Skeletal muscle tissue (tissue), 4 donors: ENCODE measurements around the gene PCDHGA5. TPM values are rescaled to one million over a fixed set of nuclear protein-coding genes. Genes with fewer than 3 reads are reported as not detected.
"Not testable (repeated sequence)": the region's sequence is repeated elsewhere in the genome, so short reads cannot be mapped to it uniquely, and the experiment has no call there.

ENCODE experiments used
- H3K27ac ChIP-seq: one replicate; pipeline ENCODE4 v1.7.0; 2013; ENCODE audit warnings: mild to moderate bottlenecking, low read depth, low read length, inconsistent platforms
- H3K27me3 ChIP-seq, 3 donors: one replicate each; pipeline ENCODE4 v1.7.0; 2013; ENCODE audit warnings: low read length in 3 of 3; ENCODE audit not compliant: control insufficient read depth in 3 of 3, insufficient read depth in 3 of 3
- H3K36me3 ChIP-seq, 3 donors: one replicate each; pipeline ENCODE4 v1.7.0; 2013; ENCODE audit warnings: low read length in 3 of 3; ENCODE audit not compliant: control insufficient read depth in 3 of 3, insufficient read depth in 3 of 3
- H3K4me1 ChIP-seq, 3 donors: one replicate each; pipeline ENCODE4 v1.7.0; 2013; ENCODE audit warnings: low read length in 3 of 3, mild to moderate bottlenecking in 3 of 3; ENCODE audit not compliant: control insufficient read depth in 3 of 3, insufficient read depth in 3 of 3
- H3K4me3 ChIP-seq, 3 donors: one replicate each; pipeline ENCODE4 v1.7.0; 2013; ENCODE audit warnings: low read length in 3 of 3
- H3K9ac ChIP-seq, 3 donors: one replicate each; pipeline ENCODE4 v1.7.0; 2013; ENCODE audit warnings: low read length in 3 of 3, mild to moderate bottlenecking in 3 of 3, moderate library complexity in 2 of 3, low read depth in 1 of 3
- H3K9me3 ChIP-seq, 3 donors: one replicate each; pipeline ENCODE4 v1.7.0; 2013; ENCODE audit warnings: low read length in 3 of 3; ENCODE audit not compliant: control insufficient read depth in 3 of 3
- total RNA-seq: library from RNA; depleted of rRNA; stranded (reverse); fragments of >200 nt; gene quantifications from one replicate; pipeline ENCODE4 v1.2.3, GENCODE V29; 2014
- donor health status: Osteomylitis.

The PCDHGA5 gene
- total RNA-seq, 1 donor from 2014 or later = 2.1 TPM

DNA sequence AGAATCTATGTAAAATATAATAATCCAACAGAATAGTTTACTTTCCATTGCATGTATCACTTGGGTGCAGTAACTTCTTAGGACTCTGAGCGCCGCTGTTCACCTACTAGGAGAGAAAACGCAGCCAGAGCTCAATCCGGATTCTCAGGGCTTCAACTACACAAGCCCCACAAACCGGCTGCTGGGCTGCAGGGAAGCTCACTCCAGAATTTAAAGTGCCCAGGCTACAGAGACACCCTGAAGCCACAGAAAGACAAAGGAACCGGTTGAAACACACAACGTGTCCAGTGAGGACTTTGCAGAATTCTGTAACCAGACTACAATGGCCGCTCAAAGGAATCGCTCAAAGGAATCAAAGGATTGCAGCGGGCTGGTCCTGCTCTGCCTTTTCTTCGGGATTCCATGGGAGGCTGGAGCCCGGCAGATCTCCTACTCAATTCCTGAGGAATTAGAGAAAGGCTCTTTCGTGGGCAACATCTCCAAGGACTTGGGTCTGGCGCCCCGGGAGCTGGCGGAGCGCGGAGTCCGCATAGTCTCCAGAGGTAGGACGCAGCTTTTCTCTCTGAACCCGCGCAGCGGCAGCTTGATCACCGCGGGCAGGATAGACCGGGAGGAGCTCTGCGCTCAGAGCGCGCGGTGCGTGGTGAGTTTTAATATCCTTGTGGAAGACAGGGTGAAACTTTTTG, 49.0 kb downstream of the PCDHGA5 start, which contains the start of gene PCDHGA10:
Gene PCDHGA10 (plus strand): TSS at position 134 of the 686 bp plus-strand sequence. CDS start 189 bp downstream, at position 323.
- peaks cover 0 to 7% (median 6%) of the 10 kb centered on the region in 3 donors for H3K27me3 ChIP-seq
- peaks cover 10 to 25% (median 16%) of the 10 kb centered on the region in 3 donors for H3K9me3 ChIP-seq
- no peak within 1 kb of the TSS for H3K27ac ChIP-seq
- peak within 1 kb of the TSS; percentile 36 to 83 (median 43) for H3K9ac ChIP-seq
- peaks cover 0 to 13% (median 6%) of the 10 kb centered on the region in 3 donors for H3K4me1 ChIP-seq
- peaks cover 2 to 20% (median 4%) of the 10 kb centered on the region in 3 donors for H3K36me3 ChIP-seq
- peak within 1 kb of the TSS; percentile 67 to 73 (median 70) for H3K4me3 ChIP-seq

GRCh38 chr5:141413540-141414069, 49.6 kb downstream of the PCDHGA5 start:
- peaks cover 2 to 22% (median 4%) of the 10 kb centered on the region in 3 donors for H3K36me3 ChIP-seq
- H3K27me3 ChIP-seq = peaks cover 0 to 7% (median 6%) of the 10 kb centered on the region in 3 donors
- H3K9ac ChIP-seq = peak overlapping the region in 2 of 3 donors; percentile 25 to 43
- no peak overlapping the region for H3K27ac ChIP-seq
- H3K4me3 ChIP-seq = peak overlapping the region; percentile 55 to 70 (median 67)
- H3K9me3 ChIP-seq = peaks cover 14 to 28% (median 20%) of the 10 kb centered on the region in 3 donors
- peaks cover 0 to 19% (median 8%) of the 10 kb centered on the region in 3 donors for H3K4me1 ChIP-seq

- peak overlapping the region in 2 of 3 donors; percentile 49 to 67 for H3K4me3 ChIP-seq
- not testable (repeated sequence) for H3K27me3 ChIP-seq, H3K9ac ChIP-seq, H3K27ac ChIP-seq
- peaks cover 0 to 23% (median 16%) of the 10 kb centered on the region in 3 donors for H3K4me1 ChIP-seq
- H3K9me3 ChIP-seq = peaks cover 19 to 27% (median 21%) of the 10 kb centered on the region in 3 donors
- peaks cover 4 to 24% (median 5%) of the 10 kb centered on the region in 3 donors for H3K36me3 ChIP-seq
These were observed 50.7 kb downstream of the PCDHGA5 start for GRCh38 chr5:141414548-141415274.

DNA sequence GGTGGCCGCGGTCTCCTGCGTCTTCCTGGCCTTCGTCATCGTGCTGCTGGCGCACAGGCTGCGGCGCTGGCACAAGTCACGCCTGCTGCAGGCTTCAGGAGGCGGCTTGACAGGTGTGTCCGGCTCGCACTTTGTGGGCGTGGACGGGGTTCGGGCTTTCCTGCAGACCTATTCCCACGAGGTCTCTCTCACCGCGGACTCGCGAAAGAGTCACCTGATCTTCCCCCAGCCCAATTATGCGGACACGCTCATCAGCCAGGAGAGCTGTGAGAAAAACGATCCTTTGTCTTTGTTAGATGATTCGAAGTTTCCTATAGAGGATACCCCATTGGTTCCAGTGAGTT, 51.3 kb downstream of the PCDHGA5 start:
- Histone ChIP-seq H3K4me1 (peaks cover 0 to 26% (median 15%) of the 10 kb centered on the region in 3 donors), H3K9me3 (peaks cover 21 to 24% (median 21%) of the 10 kb centered on the region in 3 donors), H3K36me3 (peaks cover under 1 to 19% (median 7%) of the 10 kb centered on the region in 3 donors)
- H3K27ac ChIP-seq, H3K27me3 ChIP-seq, H3K4me3 ChIP-seq, H3K9ac ChIP-seq: not testable (repeated sequence)

Other genes with a start within 250 kb of the PCDHGA5 start
- gene PCDHB4, start 242.3 kb upstream of the PCDHGA5 start, total RNA-seq = 1.6 TPM
- 3.1 TPM for gene PCDHB5, start 229.0 kb upstream of the PCDHGA5 start, total RNA-seq
- gene PCDHB6, start 214.1 kb upstream of the PCDHGA5 start, total RNA-seq = 0.52 TPM
- 2.1 TPM for gene PCDHB7, start 191.5 kb upstream of the PCDHGA5 start, total RNA-seq
- gene PCDHB8, start 186.4 kb upstream of the PCDHGA5 start, total RNA-seq = 1.6 TPM
- 1.6 TPM for gene PCDHB16, start 181.8 kb upstream of the PCDHGA5 start, total RNA-seq
- gene PCDHB9, start 177.0 kb upstream of the PCDHGA5 start, total RNA-seq = 1.0 TPM
- 2.6 TPM for gene PCDHB10, start 171.8 kb upstream of the PCDHGA5 start, total RNA-seq
- 4.2 TPM for gene PCDHB11, start 164.5 kb upstream of the PCDHGA5 start, total RNA-seq
- gene PCDHB12, start 155.4 kb upstream of the PCDHGA5 start, total RNA-seq = 1.6 TPM
- gene PCDHB13, start 150.2 kb upstream of the PCDHGA5 start, total RNA-seq = 1.6 TPM
- 4.2 TPM for gene PCDHB14, start 140.8 kb upstream of the PCDHGA5 start, total RNA-seq
- gene PCDHB15, start 118.8 kb upstream of the PCDHGA5 start, total RNA-seq = 4.2 TPM
- gene SLC25A2, start 60.1 kb upstream of the PCDHGA5 start, total RNA-seq = 0.52 TPM
- gene TAF7, start 43.4 kb upstream of the PCDHGA5 start, total RNA-seq = 72.0 TPM
- 0.52 TPM for gene PCDHGA1, start 33.6 kb upstream of the PCDHGA5 start, total RNA-seq
- 1.6 TPM for gene PCDHGA2, start 25.4 kb upstream of the PCDHGA5 start, total RNA-seq
- gene PCDHGA3, start 20.3 kb upstream of the PCDHGA5 start, total RNA-seq = 2.1 TPM
- 1.6 TPM for gene PCDHGB1, start 14.1 kb upstream of the PCDHGA5 start, total RNA-seq
- 1.0 TPM for gene PCDHGA4, start 9.1 kb upstream of the PCDHGA5 start, total RNA-seq
- 2.1 TPM for gene PCDHGB2, start 4.2 kb upstream of the PCDHGA5 start, total RNA-seq
- 3.1 TPM for gene PCDHGB3, start 6.1 kb downstream of the PCDHGA5 start, total RNA-seq
- gene PCDHGA6, start 9.7 kb downstream of the PCDHGA5 start, total RNA-seq = 4.2 TPM
- 3.7 TPM for gene PCDHGA7, start 18.6 kb downstream of the PCDHGA5 start, total RNA-seq
- gene PCDHGB4, start 23.5 kb downstream of the PCDHGA5 start, total RNA-seq = 4.7 TPM
- 3.7 TPM for gene PCDHGA8, start 28.5 kb downstream of the PCDHGA5 start, total RNA-seq
- gene PCDHGB5, start 33.8 kb downstream of the PCDHGA5 start, total RNA-seq = 3.7 TPM
- 4.7 TPM for gene PCDHGA9, start 38.6 kb downstream of the PCDHGA5 start, total RNA-seq
- gene PCDHGB6, start 43.9 kb downstream of the PCDHGA5 start, total RNA-seq = 5.2 TPM
- gene PCDHGA10, start 48.8 kb downstream of the PCDHGA5 start, total RNA-seq = 4.2 TPM
- 7.3 TPM for gene PCDHGB7, start 53.5 kb downstream of the PCDHGA5 start, total RNA-seq
- 6.8 TPM for gene PCDHGA11, start 56.9 kb downstream of the PCDHGA5 start, total RNA-seq
- 3.1 TPM for gene PCDHGA12, start 66.3 kb downstream of the PCDHGA5 start, total RNA-seq
- 38.1 TPM for gene PCDHGC3, start 111.8 kb downstream of the PCDHGA5 start, total RNA-seq
- 3.7 TPM for gene PCDHGC4, start 120.9 kb downstream of the PCDHGA5 start, total RNA-seq
- 2.1 TPM for gene PCDHGC5, start 124.9 kb downstream of the PCDHGA5 start, total RNA-seq